Esophagus mucosa (tissue), 1 donor: ENCODE data around the gene NAA40. TPM values are rescaled to one million over a fixed set of nuclear protein-coding genes. Genes with fewer than 3 reads are reported as not detected.

ENCODE experiments used
- ATAC-seq: fragments of 200-7000 bp; cut with Tn5 transposase; one replicate; pipeline ENCODE4 v1.9.1; 2020
- total RNA-seq: library from RNA; stranded (reverse); gene quantifications from one replicate; pipeline ENCODE4 v1.2.4, GENCODE V29; 2023
- donor health status: DM: yes; HTN: yes; CAD: no.

The NAA40 gene
- total RNA-seq, 1 donor from 2014 or later: 10.8 TPM

GRCh38 chr11:63986932-63987513 lies 48.2 kb downstream of the NAA40 start:
- ATAC-seq: no peak

DNA sequence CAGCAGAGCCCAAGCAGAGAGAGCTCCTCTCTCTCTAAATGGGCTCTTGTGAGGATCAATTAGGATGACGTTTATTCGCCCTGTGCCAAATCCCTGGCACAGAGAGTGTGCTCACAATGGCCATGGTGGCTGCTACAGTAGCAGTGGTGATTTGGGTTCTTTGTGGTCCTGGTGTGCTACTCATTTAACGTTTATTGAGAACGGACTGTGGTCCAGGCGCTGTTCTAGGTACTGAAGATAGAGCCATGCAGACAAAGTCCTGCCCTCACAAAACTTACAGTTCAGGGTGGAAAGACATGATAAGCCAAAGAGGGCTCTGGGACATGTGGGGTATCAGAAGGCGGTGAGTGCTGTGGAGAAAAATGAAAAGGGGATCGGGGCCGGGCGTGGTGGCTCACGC lies 52.8 kb downstream of the NAA40 start:
- no peak for ATAC-seq

DNA sequence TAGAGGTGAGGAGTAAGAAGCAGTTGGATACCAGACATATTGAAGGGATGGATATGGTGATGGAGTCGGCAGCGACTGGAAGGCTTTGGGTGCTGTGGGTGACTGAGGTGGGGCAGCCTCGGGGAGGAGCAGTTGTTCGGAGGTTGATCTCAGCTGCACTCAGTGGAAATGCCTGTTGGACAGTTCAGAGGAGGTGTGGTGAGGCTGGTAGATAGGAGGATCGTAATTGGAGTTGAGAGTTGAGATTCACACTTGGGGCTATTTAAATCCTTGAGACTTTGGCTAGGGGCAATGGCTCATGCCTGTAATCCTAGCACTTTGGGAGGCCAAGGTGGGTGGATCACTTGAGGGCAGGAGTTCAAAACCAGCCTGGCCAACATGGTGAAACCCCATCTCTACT lies 54.3 kb downstream of the NAA40 start:
- ATAC-seq: no peak

GRCh38 chr11:63993993-63994392 lies 55.2 kb downstream of the NAA40 start:
- no peak for ATAC-seq

GRCh38 chr11:63996512-63996911 lies 57.7 kb downstream of the NAA40 start:
- no peak for ATAC-seq

DNA sequence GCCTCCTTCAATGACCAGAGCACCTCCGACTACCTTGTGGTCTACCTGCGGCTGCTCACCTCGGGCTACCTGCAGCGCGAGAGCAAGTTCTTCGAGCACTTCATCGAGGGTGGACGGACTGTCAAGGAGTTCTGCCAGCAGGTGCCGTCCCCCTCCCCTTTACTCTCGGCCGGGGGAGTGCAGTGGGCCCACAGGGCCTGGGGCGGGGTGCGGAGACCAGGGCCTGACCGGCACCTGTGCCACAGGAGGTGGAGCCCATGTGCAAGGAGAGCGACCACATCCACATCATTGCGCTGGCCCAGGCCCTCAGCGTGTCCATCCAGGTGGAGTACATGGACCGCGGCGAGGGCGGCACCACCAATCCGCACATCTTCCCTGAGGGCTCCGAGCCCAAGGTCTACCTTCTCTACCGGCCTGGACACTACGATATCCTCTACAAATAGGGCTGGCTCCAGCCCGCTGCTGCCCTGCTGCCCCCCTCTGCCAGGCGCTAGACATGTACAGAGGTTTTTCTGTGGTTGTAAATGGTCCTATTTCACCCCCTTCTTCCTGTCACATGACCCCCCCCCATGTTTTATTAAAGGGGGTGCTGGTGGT lies 58.4 kb downstream of the NAA40 start:
- ATAC-seq: no peak

DNA sequence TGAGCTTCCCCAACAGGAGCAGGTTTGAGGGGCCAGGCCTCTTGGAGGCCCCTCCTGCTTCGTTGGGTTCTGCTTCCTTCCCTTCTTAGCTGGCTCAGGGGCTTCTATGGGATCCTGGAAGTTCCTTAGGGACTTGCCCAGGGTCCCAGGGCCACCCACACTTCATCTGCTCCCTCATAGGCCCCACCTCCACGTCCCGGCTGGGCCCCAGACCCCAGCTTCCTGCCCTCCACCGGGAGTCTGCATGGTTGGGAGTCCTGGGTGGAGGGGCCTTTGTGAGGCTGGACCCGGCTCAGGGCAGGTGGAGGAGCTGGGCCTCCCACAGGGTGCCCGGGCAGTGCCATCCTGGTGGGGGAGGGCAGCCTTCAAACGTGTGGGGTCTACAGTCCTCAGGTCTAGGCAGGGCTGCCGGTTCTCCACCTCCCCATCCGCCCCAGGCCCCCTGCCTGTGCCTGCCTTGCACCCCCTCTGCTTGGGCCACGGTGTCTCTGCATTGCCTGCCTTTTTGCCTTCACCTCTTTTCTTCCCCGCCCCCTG lies 59.1 kb downstream of the NAA40 start:
- ATAC-seq: no peak

- peak; percentile 70 for ATAC-seq
Measured at GRCh38 chr11:63998558-63999348, 60.0 kb downstream of the NAA40 start.

- peak; percentile 87 for ATAC-seq
Measured at GRCh38 chr11:63999349-64000025, 60.7 kb downstream of the NAA40 start.

GRCh38 chr11:64000026-64000739 lies 61.4 kb downstream of the NAA40 start:
- ATAC-seq: peak; percentile 65

GRCh38 chr11:64000740-64001483 lies 62.1 kb downstream of the NAA40 start:
- no peak for ATAC-seq

DNA sequence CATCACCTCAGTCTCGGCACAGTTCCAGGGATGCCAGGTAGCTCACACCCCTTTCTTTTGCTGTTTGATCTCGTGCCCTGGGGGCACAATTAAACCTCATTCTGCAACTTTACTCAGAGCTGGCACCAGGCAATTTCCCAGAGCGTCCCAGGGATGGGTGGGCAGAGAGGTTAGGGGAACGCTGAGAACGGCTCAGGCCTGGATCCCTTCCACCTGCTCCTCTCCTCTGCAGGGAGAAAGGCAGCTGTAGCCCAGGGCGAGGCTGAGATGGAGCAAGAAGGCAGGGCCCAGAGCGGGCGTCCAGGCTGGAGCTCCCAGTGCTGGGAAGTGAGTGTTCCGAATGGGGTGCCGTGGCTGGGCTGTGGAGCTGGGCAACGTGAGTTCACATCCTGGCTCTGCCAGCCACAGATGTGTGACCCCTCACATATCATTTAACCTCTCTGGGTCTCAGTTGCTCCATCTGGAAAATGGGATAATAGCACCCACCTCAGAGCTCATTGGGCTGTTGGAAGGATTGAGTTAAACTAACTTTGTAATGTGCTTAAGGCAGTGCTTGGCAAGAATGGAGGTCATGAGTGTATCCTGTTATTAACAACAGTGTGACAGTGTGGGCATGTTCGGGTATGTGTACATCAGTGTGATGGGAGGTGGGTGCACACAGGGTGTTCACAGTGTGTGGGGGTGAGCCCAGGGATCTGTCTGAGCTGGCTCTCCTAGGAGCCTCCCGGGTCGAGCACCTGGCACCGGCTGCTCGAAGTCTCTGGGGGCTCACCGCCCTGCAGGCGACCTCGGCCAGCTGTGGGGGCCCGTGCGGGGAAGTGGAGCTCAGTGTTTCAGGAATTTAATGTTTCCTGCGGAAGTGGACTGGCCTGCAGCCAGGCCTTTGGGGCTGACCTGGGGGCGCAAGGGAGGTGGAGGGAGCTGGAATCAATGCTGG lies 63.0 kb downstream of the NAA40 start:
- ATAC-seq: no peak

- ATAC-seq: no peak
Measured at GRCh38 chr11:64003807-64004589, 65.2 kb downstream of the NAA40 start.

GRCh38 chr11:64004590-64004984 lies 65.8 kb downstream of the NAA40 start:
- no peak for ATAC-seq

- no peak for ATAC-seq
Measured at GRCh38 chr11:64005691-64006090, 66.9 kb downstream of the NAA40 start.

DNA sequence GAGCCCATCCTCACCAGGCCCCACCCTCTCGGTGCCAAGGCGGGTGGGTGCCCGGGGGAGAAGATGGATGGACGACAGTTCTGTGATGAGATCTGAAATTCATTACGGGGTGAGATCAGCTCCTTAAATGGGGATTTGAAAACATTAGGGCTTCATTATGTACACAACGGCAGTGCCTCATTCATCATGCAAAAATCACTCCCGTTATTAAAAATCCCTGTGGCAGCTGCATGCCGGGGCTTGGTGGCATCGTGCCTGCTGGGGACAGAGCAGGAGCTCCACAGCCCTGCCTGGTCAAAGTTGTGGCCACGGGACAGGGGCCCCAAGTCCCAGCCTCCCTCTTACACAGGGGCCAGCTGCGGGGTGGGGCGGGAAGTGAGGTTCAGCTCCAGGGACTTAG lies 67.6 kb downstream of the NAA40 start:
- no peak for ATAC-seq
